Activated effector memory CD4-positive, alpha-beta T cell treated with Interleukin-2 at 50 U/mL for 16 hours (primary cell): ENCODE results near the gene CPS1.

Experiments
- DNase-seq: peaks from one replicate; pipeline ENCODE4 v3.0.0-alpha.2; 2020

CPS1 gene

GRCh38 chr2:210548031-210548430 lies 8.4 kb upstream of the CPS1 start:
- DNase-seq: no peak

DNA sequence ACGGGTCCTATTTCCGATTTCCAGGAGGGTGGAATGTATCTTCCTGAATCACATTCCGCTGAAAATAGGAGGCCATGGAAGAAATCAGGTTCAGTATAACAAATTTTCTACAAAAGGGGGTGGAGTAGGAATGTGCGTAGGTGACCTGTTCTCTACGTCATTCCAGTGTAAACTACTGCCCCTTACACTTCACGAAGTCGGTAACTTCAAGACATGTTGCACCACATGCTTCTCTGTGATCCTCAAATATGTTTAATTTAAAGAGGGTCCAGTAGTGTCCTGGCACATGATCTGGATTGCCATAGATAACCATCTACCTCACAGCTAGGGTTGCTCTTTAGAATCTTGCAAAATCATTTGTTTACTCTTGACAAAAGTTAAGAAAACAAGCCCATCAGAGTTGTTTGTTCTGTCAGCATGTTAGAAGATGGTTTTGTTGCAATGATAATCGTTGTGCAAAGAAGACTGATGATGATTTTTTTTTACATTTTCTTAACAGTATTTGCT lies 7.5 kb upstream of the CPS1 start:
- no peak for DNase-seq

- DNase-seq: no peak
Measured at GRCh38 chr2:210551001-210551400, 5.4 kb upstream of the CPS1 start.

DNA sequence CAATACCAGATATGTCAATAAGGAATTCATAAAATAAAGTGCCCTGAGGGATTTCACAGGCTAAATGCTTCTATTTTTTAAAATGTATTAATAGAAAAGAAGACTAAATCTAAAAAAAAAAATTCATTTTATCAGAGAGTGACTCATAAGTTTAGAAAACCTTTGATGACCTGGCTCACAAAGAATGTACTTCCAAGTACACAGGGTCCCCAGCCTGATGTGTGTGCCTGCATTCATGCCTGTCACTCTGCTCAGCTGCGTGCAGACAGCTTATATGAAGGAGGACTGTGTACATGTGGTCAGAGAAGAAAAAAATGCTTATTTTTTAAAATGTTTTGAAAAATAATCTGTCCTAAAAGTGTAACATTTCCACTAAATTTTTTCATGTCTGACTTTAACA lies 3.0 kb upstream of the CPS1 start:
- DNase-seq: no peak

DNA sequence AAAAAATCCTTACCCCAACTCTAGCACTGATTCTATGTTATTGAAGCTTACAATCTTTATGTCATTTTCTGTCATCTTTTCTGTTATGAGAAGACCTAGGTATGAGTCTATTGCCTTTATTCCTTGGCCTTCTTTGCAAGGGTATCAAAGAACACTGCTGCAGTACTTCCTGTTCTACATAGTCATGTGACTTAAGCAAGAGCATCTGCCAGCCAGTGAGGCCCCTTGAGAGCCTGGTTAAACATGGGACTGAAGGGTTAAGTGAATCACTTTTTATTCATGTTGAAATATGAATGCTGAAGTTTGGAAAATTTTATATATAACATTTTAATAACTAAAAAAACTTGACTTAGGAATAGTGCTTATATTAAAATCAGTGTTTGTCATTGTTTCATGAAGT lies 844 bp upstream of the CPS1 start:
- DNase-seq: no peak

DNA sequence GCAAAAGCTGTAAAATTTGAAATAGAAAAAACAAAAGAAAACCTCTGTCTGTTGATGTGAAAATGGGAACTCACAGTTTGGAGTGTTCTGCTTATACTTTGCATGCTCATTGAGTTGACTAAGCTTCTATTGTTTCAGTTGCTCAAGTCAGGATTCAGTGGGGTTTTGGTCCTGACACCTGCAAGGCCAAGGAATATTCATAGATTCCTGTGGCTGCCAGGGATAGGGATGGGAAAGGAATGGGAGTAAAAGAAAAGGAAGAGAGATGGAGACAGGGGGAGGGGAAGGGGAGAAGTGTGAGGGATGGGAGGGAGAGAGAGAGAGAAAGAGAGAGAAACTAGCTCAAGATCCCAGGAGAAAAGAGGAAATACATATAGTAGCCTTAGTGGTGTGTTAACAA lies 1.3 kb downstream of the CPS1 start:
- no peak for DNase-seq

DNA sequence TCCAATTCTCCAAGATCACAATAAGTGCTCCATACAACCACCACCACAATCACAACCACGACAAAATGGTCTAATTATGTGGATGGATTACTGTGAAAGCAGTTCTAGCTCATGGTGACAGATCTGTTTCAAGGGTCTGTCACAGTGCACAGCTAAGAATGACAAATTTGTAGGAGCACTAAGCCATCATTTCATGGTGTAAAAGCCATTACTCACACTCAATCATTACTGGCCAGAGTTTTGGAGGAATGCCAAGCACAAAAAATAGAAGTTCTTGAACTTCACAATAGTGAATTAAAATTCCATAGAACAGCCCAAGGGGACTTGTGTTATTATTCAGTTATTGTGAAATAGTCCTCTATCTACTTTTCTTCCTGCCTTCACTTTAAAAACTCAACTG lies 2.3 kb downstream of the CPS1 start:
- no peak for DNase-seq

DNA sequence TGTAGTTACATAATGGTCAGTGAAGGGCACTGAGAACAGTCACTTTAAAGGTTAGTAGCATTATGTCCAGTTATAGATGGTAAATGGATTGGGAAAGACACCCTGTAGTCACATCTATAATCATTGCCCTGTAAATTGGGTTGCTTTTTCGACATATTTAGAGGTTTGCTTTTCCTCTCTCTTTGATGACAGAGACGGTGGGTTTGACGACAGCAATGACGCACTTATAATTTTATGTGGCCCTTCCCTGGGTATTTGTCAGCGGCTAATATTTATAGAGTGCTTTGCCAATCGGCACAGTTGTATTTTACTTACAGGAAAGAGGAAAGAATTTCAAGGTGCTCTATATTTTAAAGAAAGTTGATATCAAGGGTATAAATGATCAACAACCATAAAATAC lies 2.8 kb downstream of the CPS1 start:
- DNase-seq: no peak

- DNase-seq: no peak
Measured at GRCh38 chr2:210561475-210561874, 5.1 kb downstream of the CPS1 start.

DNA sequence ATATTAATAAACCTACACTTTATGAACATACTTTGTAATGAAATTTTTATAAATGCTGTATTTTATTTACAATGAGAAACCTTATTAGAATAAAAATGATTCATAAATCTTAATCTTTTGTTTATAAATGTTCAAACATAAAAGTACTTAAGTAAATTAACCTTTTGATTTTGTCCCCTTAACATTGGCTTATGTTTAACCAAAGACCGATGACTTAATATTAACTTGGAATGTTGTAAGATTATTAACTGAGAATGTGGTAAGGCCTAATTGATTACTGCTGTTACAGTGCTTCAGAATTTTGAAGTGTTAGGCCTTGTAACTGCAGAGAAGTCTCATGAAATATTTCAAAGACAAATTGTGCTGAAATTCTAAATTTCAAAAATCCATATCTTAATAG lies 5.7 kb downstream of the CPS1 start:
- DNase-seq: no peak

- DNase-seq: no peak
Measured at GRCh38 chr2:210562502-210563080, 6.2 kb downstream of the CPS1 start.

DNA sequence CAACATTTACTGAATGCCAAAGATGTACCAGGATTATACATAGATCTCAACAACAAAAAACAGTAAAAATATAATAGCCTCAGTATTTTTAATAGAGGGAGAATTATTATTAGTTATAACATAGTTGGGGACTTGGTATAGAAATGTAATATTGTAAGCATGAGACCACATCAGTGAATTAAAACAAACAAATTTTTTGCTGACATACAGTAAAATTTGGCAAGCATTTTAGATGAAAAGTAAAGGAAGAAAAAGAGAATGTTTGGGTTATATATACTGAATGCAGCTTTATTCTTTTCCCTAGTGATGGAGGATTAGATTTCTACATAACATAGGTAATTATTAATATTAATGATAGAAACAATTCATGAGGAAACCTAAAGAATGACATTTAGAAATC lies 10.9 kb downstream of the CPS1 start:
- DNase-seq: no peak

GRCh38 chr2:210568108-210568507 lies 11.7 kb downstream of the CPS1 start:
- no peak for DNase-seq

GRCh38 chr2:210577263-210578071 lies 21.1 kb downstream of the CPS1 start:
- no peak for DNase-seq

GRCh38 chr2:210584834-210585233 lies 28.4 kb downstream of the CPS1 start:
- no peak for DNase-seq

- no peak for DNase-seq
Measured at GRCh38 chr2:210586381-210586780, 30.0 kb downstream of the CPS1 start.

- no peak for DNase-seq
Measured at GRCh38 chr2:210591663-210592062, 35.3 kb downstream of the CPS1 start.

- DNase-seq: no peak
Measured at GRCh38 chr2:210592726-210593125, 36.3 kb downstream of the CPS1 start.

- DNase-seq: no peak
Measured at GRCh38 chr2:210593166-210593565, 36.8 kb downstream of the CPS1 start.

- DNase-seq: no peak
Measured at GRCh38 chr2:210598219-210598618, 41.8 kb downstream of the CPS1 start.

DNA sequence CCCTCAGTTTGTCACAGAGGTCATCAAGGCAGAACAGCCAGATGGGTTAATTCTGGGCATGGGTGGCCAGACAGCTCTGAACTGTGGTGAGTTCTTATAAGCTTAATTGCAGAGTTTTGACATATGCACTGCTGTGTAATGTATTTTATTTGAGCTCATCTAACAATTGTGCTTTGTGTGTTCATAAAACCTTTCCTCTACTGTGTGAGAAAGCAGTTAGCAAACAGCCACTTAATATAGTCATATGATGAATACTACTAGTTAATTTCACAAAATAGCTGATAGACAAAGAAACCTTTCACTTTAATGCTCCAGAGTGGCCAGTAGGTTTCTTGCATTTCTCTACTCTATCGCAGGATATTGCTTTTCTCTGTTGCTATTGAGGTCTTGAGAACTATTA lies 43.1 kb downstream of the CPS1 start:
- DNase-seq: no peak

GRCh38 chr2:210604666-210605065 lies 48.3 kb downstream of the CPS1 start:
- DNase-seq: no peak

GRCh38 chr2:210606001-210606400 lies 49.6 kb downstream of the CPS1 start:
- DNase-seq: no peak

DNA sequence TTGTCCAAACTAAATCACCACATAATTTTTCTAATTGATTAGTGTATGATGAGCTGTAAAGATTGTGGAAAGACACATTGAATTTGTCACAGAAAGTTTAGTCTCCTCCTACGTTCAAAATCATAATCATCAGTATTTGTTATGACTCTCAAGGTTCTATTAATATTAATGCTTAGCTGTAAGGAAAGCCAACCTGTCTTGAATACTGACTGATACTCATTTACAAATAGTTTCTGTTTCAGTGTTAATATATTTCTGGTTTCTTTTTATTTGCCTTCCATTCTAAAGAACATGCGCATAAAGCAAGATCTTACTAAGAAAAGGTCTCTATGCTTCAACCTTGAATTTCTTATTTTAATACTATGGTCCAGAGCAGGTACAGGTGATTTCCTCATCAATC lies 55.1 kb downstream of the CPS1 start:
- no peak for DNase-seq

- no peak for DNase-seq
Measured at GRCh38 chr2:210616074-210616473, 59.7 kb downstream of the CPS1 start.
